HepG2 (cell line): ENCODE data around the gene TLK1. TPM values are rescaled to one million over a fixed set of nuclear protein-coding genes. Genes with fewer than 3 reads are reported as not detected.

Experiments used
- ATAC-seq: fragments of 200-7000 bp; cut with Tn5 transposase; 3 replicates; pipeline ENCODE4 v1.9.1; 2020; ENCODE audit warnings: mild to moderate bottlenecking, moderate library complexity
- BruUV-seq: library from RNA; stranded (reverse); fragments of 400-500 nt; replicated peaks from 2 replicates; lab custom pipeline; 2021; lab: Mats Ljungman, UMichigan
- CTCF ChIA-PET: fragments of 300-600 bp; formaldehyde crosslinking; extraction: SDS; loops from one replicate; lab custom pipeline; 2021; ENCODE audit warnings: low total read pairs, inconsistent platforms, low intra/inter-chr PET ratio; lab: Yijun Ruan, JAX
- POLR2A ChIA-PET: fragments of 350-600 bp; sonication (Branson Sonifier 250); formaldehyde crosslinking; loops from one replicate; lab custom pipeline; 2020; ENCODE audit warnings: antibody characterized with exemption, inconsistent platforms; lab: Yijun Ruan, JAX
- DNase-seq: peaks from one replicate; pipeline ENCODE4 v3.0.0-alpha.2; 2015; ENCODE audit warnings: low spot score
- FAIRE-seq: peaks from 3 replicates; lab custom pipeline; 2011; peaks lifted over from hg19 to GRCh38; lab: Jason Lieb, UNC
- H2AFZ ChIP-seq: one replicate; pipeline ENCODE4 v1.6.1; 2011; ENCODE audit warnings: low read length, inconsistent platforms
- H3K27ac ChIP-seq: fragments of 300-600 bp; 3 replicates; pipeline ENCODE4 v1.8.0; 2011; ENCODE audit warnings: mixed run types, mild to moderate bottlenecking, mixed read lengths, low read length, inconsistent platforms; ENCODE audit not compliant: insufficient read depth; ENCODE audit errors: extremely low read length
- H3K27me3 ChIP-seq, 2 experiments: fragments of 200-600 bp in 1 of 2; 2 replicates in 1 of 2; 3 replicates in 1 of 2; pipeline versions ENCODE4 v1.6.0 to v1.8.0; 2011; ENCODE audit warnings: low read length in 2 of 2, mild to moderate bottlenecking in 2 of 2, moderate library complexity in 2 of 2, inconsistent platforms in 1 of 2; ENCODE audit not compliant: insufficient read depth in 2 of 2, control insufficient read depth in 1 of 2
- H3K36me3 ChIP-seq, 2 experiments: fragments of 200-600 bp in 1 of 2; replicated peaks in 1 of 2; 2 replicates in 1 of 2; 3 replicates in 1 of 2; pipeline versions ENCODE4 v1.5.1 to v1.8.0; 2011; ENCODE audit warnings: low read length in 2 of 2, inconsistent platforms in 1 of 2; ENCODE audit not compliant: insufficient read depth in 2 of 2, control insufficient read depth in 1 of 2
- H3K4me1 ChIP-seq: 2 replicates; pipeline ENCODE4 v1.5.1; 2012; ENCODE audit warnings: low read length, inconsistent platforms; ENCODE audit not compliant: insufficient read depth
- H3K4me2 ChIP-seq: 2 replicates; pipeline ENCODE4 v1.6.0; 2011; ENCODE audit warnings: low read depth, low read length, inconsistent platforms
- H3K4me3 ChIP-seq, 3 experiments: fragments of 200-600 bp in 1 of 3; sonication (generic), shearing (Covaris generic) in 1 of 3; replicated peaks in 1 of 3; 2 replicates each; pipeline ENCODE4 v1.5.1; 2011 to 2016; ENCODE audit warnings: low read length in 3 of 3, inconsistent platforms in 2 of 3, low read depth in 2 of 3, mild to moderate bottlenecking in 2 of 3, control low read depth in 1 of 3, mixed read lengths in 1 of 3; ENCODE audit not compliant: insufficient read depth in 1 of 3
- H3K79me2 ChIP-seq: one replicate; pipeline ENCODE4 v1.6.1; 2011; ENCODE audit warnings: low read length, inconsistent platforms; ENCODE audit not compliant: insufficient read depth
- H3K9ac ChIP-seq: 2 replicates; pipeline ENCODE4 v1.6.0; 2011; ENCODE audit warnings: mild to moderate bottlenecking, low read depth, low read length, inconsistent platforms; ENCODE audit not compliant: insufficient read depth
- H3K9me3 ChIP-seq: 2 replicates; pipeline ENCODE4 v1.5.1; 2012; ENCODE audit warnings: mild to moderate bottlenecking, low read length
- H4K20me1 ChIP-seq: 2 replicates; pipeline ENCODE4 v1.6.0; 2011; ENCODE audit warnings: inconsistent platforms, mild to moderate bottlenecking, low read length, moderate library complexity; ENCODE audit not compliant: insufficient read depth
- FOSL2 ChIP-seq: sonication (generic); formaldehyde crosslinking; IDR thresholded peaks from 2 replicates; pipeline ENCODE4 v1.4.0; 2020; ENCODE audit warnings: missing genetic modification reagents
- MAFG ChIP-seq: sonication (generic); formaldehyde crosslinking; IDR thresholded peaks from 2 replicates; pipeline ENCODE4 v1.5.1; 2020; ENCODE audit warnings: mild to moderate bottlenecking, missing genetic modification reagents
- MED13 ChIP-seq: sonication (generic); formaldehyde crosslinking; IDR thresholded peaks from 2 replicates; pipeline ENCODE4 v1.5.0; 2020; ENCODE audit warnings: missing genetic modification reagents
- MEIS1 ChIP-seq: sonication (generic); formaldehyde crosslinking; IDR thresholded peaks from 2 replicates; pipeline ENCODE4 v1.9.0; 2021; ENCODE audit warnings: mild to moderate bottlenecking, missing genetic modification reagents, moderate library complexity, borderline replicate concordance
- PLSCR1 ChIP-seq: sonication (generic); formaldehyde crosslinking; IDR thresholded peaks from 2 replicates; pipeline ENCODE4 v1.5.0; 2020; ENCODE audit warnings: missing genetic modification reagents, mild to moderate bottlenecking, borderline replicate concordance
- RAD21 ChIP-seq: fragments of 450-650 bp; formaldehyde crosslinking; IDR thresholded peaks from 2 replicates; pipeline ENCODE4 v1.5.0; 2020; ENCODE audit warnings: mild to moderate bottlenecking
- RBM22 ChIP-seq: fragments of 200-400 bp; formaldehyde crosslinking; optimal IDR thresholded peaks from 2 replicates; pipeline ENCODE3; 2017; ENCODE audit warnings: mild to moderate bottlenecking, low read length, moderate library complexity
- RFX3 ChIP-seq: IDR thresholded peaks from 2 replicates; pipeline ENCODE4 v1.6.1; 2016; ENCODE audit warnings: missing biosample characterization, missing genetic modification reagents
- SATB2 ChIP-seq: sonication (generic); formaldehyde crosslinking; IDR thresholded peaks from 2 replicates; pipeline ENCODE4 v1.5.0; 2020; ENCODE audit warnings: missing genetic modification reagents
- TERF1 ChIP-seq: sonication (generic); formaldehyde crosslinking; IDR thresholded peaks from 2 replicates; pipeline ENCODE4 v1.8.0; 2022; ENCODE audit warnings: mild to moderate bottlenecking, missing genetic modification reagents, moderate library complexity
- ZNF12 ChIP-seq: sonication (generic); formaldehyde crosslinking; IDR thresholded peaks from 2 replicates; pipeline ENCODE4 v1.5.0; 2020; ENCODE audit warnings: missing genetic modification reagents
- ZNF644 ChIP-seq: IDR thresholded peaks from 2 replicates; pipeline ENCODE4 v1.6.1; 2016; ENCODE audit warnings: low read depth
- ZNF678 ChIP-seq: sonication (generic); formaldehyde crosslinking; IDR thresholded peaks from 2 replicates; pipeline ENCODE4 v1.4.0; 2020; ENCODE audit warnings: mild to moderate bottlenecking, missing genetic modification reagents
- ZNF770 ChIP-seq: sonication (generic); formaldehyde crosslinking; IDR thresholded peaks from 2 replicates; pipeline ENCODE4 v1.5.0; 2020; ENCODE audit warnings: mild to moderate bottlenecking, missing genetic modification reagents
- WGBS: methylation state at CpG from one replicate; pipeline ENCODE4 v1.1.6; 2017; ENCODE audit warnings: low lambda C conversion rate; 5-methylcytosine and 5-hydroxymethylcytosine counted together
- in situ Hi-C: cut with HindIII; loops from 2 replicates; pipeline ENCODE4 v1.10.0; 2017; ENCODE audit warnings: low pct_unique_long_range_greater_than_20kb; ENCODE audit not compliant: extremely low pct_ligation_motif_present
- intact Hi-C: fragments of 100-400 bp; cut with micrococcal nuclease; formaldehyde crosslinking; loops from one replicate; pipeline ENCODE4 v1.10.0; 2022; ENCODE audit not compliant: unreplicated experiment
- polyA plus RNA-seq, 8 experiments: library from polyadenylated mRNA; depleted of rRNA in 3 of 8; stranded (reverse) in 7 of 8; unstranded in 1 of 8; fragments of >200 nt; fragmentation: Illumina TruSeq in 4 of 8; extraction: Trizol in 4 of 8; gene quantifications; 2 replicates each; pipeline versions ENCODE4 v1.2.1 to v1.2.3, GENCODE V29; 2011 to 2016; ENCODE audit warnings: low read depth in 4 of 8, missing spikeins in 1 of 8, mixed read lengths in 1 of 8; ENCODE audit not compliant: insufficient read depth in 1 of 8
- total RNA-seq, 5 experiments: library from RNA; depleted of rRNA; stranded (reverse); fragments of >200 nt; fragmentation: Illumina TruSeq; extraction: Trizol; gene quantifications; 2 replicates each; pipeline ENCODE4 v1.2.3, GENCODE V29; 2016; ENCODE audit warnings: low read depth in 1 of 5

TLK1 gene
- total and polyA plus RNA-seq, 2 of the 13 experiments (the other 11 are each of a cell fraction or from before 2014, with no cell fraction given): 16.8 to 28.7 TPM

GRCh38 chr2:170950221-170950761, 210.4 kb downstream of the TLK1 start (continued):
- no peak for TF ChIP-seq TERF1 (CRISPR knock-in tag)
- TF ChIP-seq, all 625 proteins: peak for 0

GRCh38 chr2:170949415-170949814, 211.3 kb downstream of the TLK1 start:
- POLR2A ChIA-PET: no interaction called here
- no peak for ATAC-seq
- H3K9ac ChIP-seq: no peak overlapping the region
- H3K27ac ChIP-seq: no peak overlapping the region
- DNase-seq: no peak
- no peaks in the 10 kb centered on the region for H3K9me3 ChIP-seq
- peaks cover 46% of the 10 kb centered on the region for H3K79me2 ChIP-seq
- no peak overlapping the region for H3K4me2 ChIP-seq
- no peaks in the 10 kb centered on the region for H3K27me3 ChIP-seq
- no peak overlapping the region for H2AFZ ChIP-seq
- in situ Hi-C loops (no loop called here), intact Hi-C loops (no loop called here)
- CTCF ChIA-PET: no interaction called here
- 92% methylated on average over 5 of the region's 5 CpGs for WGBS
- no peak overlapping the region for H3K4me3 ChIP-seq
- no peak for FAIRE-seq
- peaks cover 33 to 66% of the 10 kb centered on the region in 2 experiments for H3K36me3 ChIP-seq
- BruUV-seq: no TSS peak
- H4K20me1 ChIP-seq: peaks cover 45% of the 10 kb centered on the region
- H3K4me1 ChIP-seq: peaks cover 6% of the 10 kb centered on the region; the same call in 1 of the 2 replicates
- peak; percentile 61 for TF ChIP-seq RBM22
- TF ChIP-seq FOSL2: no peak

- WGBS: 100% methylated on average over 1 of the region's 1 CpG
- no peaks in the 10 kb centered on the region for H3K27me3 ChIP-seq
- intact Hi-C loops (no loop called here), in situ Hi-C loops (no loop called here)
- peaks cover 95% of the 10 kb centered on the region for H3K79me2 ChIP-seq
- H3K36me3 ChIP-seq: peaks cover 5 to 49% of the 10 kb centered on the region in 2 experiments
- DNase-seq (no peak), FAIRE-seq (no peak), ATAC-seq (no peak)
- peaks cover 35% of the 10 kb centered on the region for H3K4me1 ChIP-seq
- H3K9me3 ChIP-seq: no peaks in the 10 kb centered on the region
- BruUV-seq: no TSS peak
- ChIA-PET POLR2A (interaction anchor here (1.0 to 1.4 kb wide), 2 partner anchors 14 to 16 kb away, joined by 4 read pairs; partner anchors contain the start of gene GORASP2), CTCF (no interaction called here)
- no peak overlapping the region for H3K27ac ChIP-seq
- H3K9ac ChIP-seq: no peak overlapping the region
- no peak overlapping the region for H3K4me3 ChIP-seq
- H2AFZ ChIP-seq: no peak overlapping the region
- H3K4me2 ChIP-seq: no peak overlapping the region
- peaks cover 93% of the 10 kb centered on the region for H4K20me1 ChIP-seq
- TF ChIP-seq ZNF678 (no peak), MAFG (CRISPR knock-in tag) (no peak), SATB2 (no peak), ZNF770 (CRISPR knock-in tag) (no peak), RAD21 (CRISPR knock-in tag) (no peak), ZNF644 (CRISPR knock-in tag) (no peak), RFX3 (CRISPR knock-in tag) (no peak), MEIS1 (CRISPR knock-in tag) (no peak), ZNF12 (CRISPR knock-in tag) (no peak), PLSCR1 (CRISPR knock-in tag) (no peak), MED13 (CRISPR knock-in tag) (no peak)
Observed at GRCh38 chr2:170944545-170944944, 216.1 kb downstream of the TLK1 start.
